Upper lobe of left lung (tissue), 6 donors: ENCODE data around the gene DIPK1A. TPM values are rescaled to one million over a fixed set of nuclear protein-coding genes. Genes with fewer than 3 reads are reported as not detected.
A peak's percentile ranks its signal among the peaks of the same experiment; 100 is the strongest.

Experiments used
- ATAC-seq, 2 donors: fragments of 200-7000 bp; cut with Tn5 transposase; one replicate each; pipeline ENCODE4 v1.9.1; 2022; ENCODE audit warnings: mild to moderate bottlenecking in 2 of 2, moderate library complexity in 2 of 2; ENCODE audit not compliant: low FRiP score in 2 of 2
- DNase-seq, 2 donors: peaks; one replicate each; pipeline ENCODE4 v3.0.0-alpha.2; 2019 to 2020
- H3K27ac ChIP-seq, 4 donors: fragments of 200-600 bp; sonication (generic); one replicate each; pipeline ENCODE4 v1.5.1; 2016 to 2019
- H3K27me3 ChIP-seq, 4 donors: fragments of 200-600 bp; sonication (generic); one replicate each; pipeline ENCODE4 v1.5.1; 2017 to 2019
- H3K36me3 ChIP-seq, 4 donors: fragments of 200-600 bp; sonication (generic); one replicate each; pipeline ENCODE4 v1.5.1; 2016 to 2019
- H3K4me1 ChIP-seq, 4 donors: fragments of 200-600 bp; sonication (generic); one replicate each; pipeline ENCODE4 v1.5.1; 2018 to 2019
- H3K4me3 ChIP-seq, 4 donors: fragments of 200-600 bp; sonication (generic); one replicate each; pipeline ENCODE4 v1.5.1; 2017 to 2019; ENCODE audit warnings: mild to moderate bottlenecking in 2 of 4, moderate library complexity in 1 of 4
- H3K9me3 ChIP-seq, 4 donors: fragments of 200-600 bp; sonication (generic); one replicate each; pipeline ENCODE4 v1.5.1; 2018 to 2019
- CTCF ChIP-seq, 6 experiments: fragments of 450-650 bp in 4 of 6; fragments of 200-600 bp in 2 of 6; sonication (generic) in 2 of 6; IDR thresholded peaks; one replicate each; pipeline ENCODE4 v1.5.1; 2016 to 2019; ENCODE audit warnings: antibody characterized with exemption in 6 of 6
- EP300 ChIP-seq, 4 donors: sonication (generic); formaldehyde crosslinking; IDR thresholded peaks; one replicate each; pipeline ENCODE4 v1.5.1; 2017; ENCODE audit warnings: antibody characterized with exemption in 4 of 4, control low read depth in 2 of 4
- POLR2A ChIP-seq, 4 donors: fragments of 450-650 bp; IDR thresholded peaks; one replicate each; pipeline ENCODE4 v1.5.1; 2016 to 2017; ENCODE audit warnings: antibody characterized with exemption in 4 of 4, mild to moderate bottlenecking in 2 of 4
- POLR2AphosphoS5 ChIP-seq, 2 donors: sonication (generic); formaldehyde crosslinking; IDR thresholded peaks; one replicate each; pipeline ENCODE4 v1.5.1; 2017; ENCODE audit warnings: antibody characterized with exemption in 2 of 2
- WGBS, 2 donors: methylation state at CpG; one replicate each; pipeline ENCODE4 v1.1.5; 2017 to 2018; 5-methylcytosine and 5-hydroxymethylcytosine counted together
- total RNA-seq, 6 donors: library from RNA; depleted of rRNA in 4 of 6; stranded (reverse); fragments of >200 nt in 4 of 6; gene quantifications; one replicate each; pipeline versions ENCODE4 v1.1.0 to v1.2.1, GENCODE V29; 2016 to 2021
- donor health status: DM: no; HTN: no; CAD: no; lungs with moderate emphysema.
- donor health status: DM: no; HTN: yes; CAD: no; lungs with severe emphysema.

DIPK1A gene
- 10 to 100 TPM in 1 of 6 donors, 1 to 10 TPM in 5; 2.8 to 15.2 (median 4.4) TPM for total RNA-seq

- WGBS, 2 donors = 0% methylated on average over 8 of the region's 103 CpGs; no CpG with 5 or more reads in 1 of the 2 donors
- Histone ChIP-seq H3K4me1 (peaks cover 0 to 14% (median 12%) of the 10 kb centered on the region in 4 donors), H3K36me3 (no peaks in the 10 kb centered on the region), H3K4me3 (peak within 1 kb of the TSS; percentile 72 to 96 (median 84)), H3K9me3 (no peaks in the 10 kb centered on the region), H3K27me3 (no peaks in the 10 kb centered on the region), H3K27ac (peak within 1 kb of the TSS; percentile 90 to 96 (median 93))
- TF ChIP-seq POLR2A (IDR thresholded peaks at IDR 0.05) (peak in 3 of 4 donors; percentile 56 to 80 (median 67)), CTCF (IDR thresholded peaks at IDR 0.05) (peak in 5 of 6 experiments; percentile 14 to 40 (median 33)), EP300 (IDR thresholded peaks at IDR 0.05) (no peak), POLR2AphosphoS5 (IDR thresholded peaks at IDR 0.05) (peak; percentile 14 to 80)
- ATAC-seq (peak; percentile 78 to 90), DNase-seq (peak; percentile 74 to 96)
Observed at GRCh38 chr1:92961131-92961895, at the start of gene DIPK1A. Gene DIPK1A, minus strand, starts transcription at chr1:92961462. Its CDS starts 33 bp downstream, at chr1:92961429.

GRCh38 chr1:93007941-93008577 is 46.8 kb upstream of the DIPK1A start:
- H3K4me3 ChIP-seq = no peak overlapping the region
- no peak for TF ChIP-seq POLR2A (IDR thresholded peaks at IDR 0.05)
- TF ChIP-seq CTCF (IDR thresholded peaks at IDR 0.05) = no peak
- TF ChIP-seq EP300 (IDR thresholded peaks at IDR 0.05) = no peak
- TF ChIP-seq POLR2AphosphoS5 (IDR thresholded peaks at IDR 0.05) = no peak
- H3K27me3 ChIP-seq = no peaks in the 10 kb centered on the region
- DNase-seq = no peak
- H3K36me3 ChIP-seq = no peaks in the 10 kb centered on the region
- no peak overlapping the region for H3K27ac ChIP-seq
- H3K4me1 ChIP-seq = no peaks in the 10 kb centered on the region
- no peak for ATAC-seq
- no peaks in the 10 kb centered on the region for H3K9me3 ChIP-seq
- 63 to 68% methylated on average over 6 of the region's 6 CpGs for WGBS, 2 donors

GRCh38 chr1:93005252-93005598 is 44.0 kb upstream of the DIPK1A start:
- Histone ChIP-seq H3K27me3 (no peaks in the 10 kb centered on the region), H3K36me3 (no peaks in the 10 kb centered on the region), H3K4me3 (no peak overlapping the region), H3K4me1 (peaks cover 0 to 9% (median 7%) of the 10 kb centered on the region in 4 donors), H3K9me3 (no peaks in the 10 kb centered on the region), H3K27ac (no peak overlapping the region)
- no peak for ATAC-seq
- WGBS, 2 donors = 77 to 82% methylated on average over 1 of the region's 1 CpG
- DNase-seq = no peak
- TF ChIP-seq EP300 (IDR thresholded peaks at IDR 0.05) = no peak
- TF ChIP-seq POLR2A (IDR thresholded peaks at IDR 0.05) = no peak
- TF ChIP-seq CTCF (IDR thresholded peaks at IDR 0.05) = no peak
- TF ChIP-seq POLR2AphosphoS5 (IDR thresholded peaks at IDR 0.05) = no peak

- 76 to 80% methylated on average over 5 of the region's 5 CpGs for WGBS, 2 donors
- Histone ChIP-seq H3K27ac (no peak overlapping the region), H3K36me3 (no peaks in the 10 kb centered on the region), H3K4me3 (no peak overlapping the region), H3K27me3 (no peaks in the 10 kb centered on the region), H3K4me1 (peaks cover 0 to 12% (median 11%) of the 10 kb centered on the region in 4 donors), H3K9me3 (no peaks in the 10 kb centered on the region)
- DNase-seq (no peak), ATAC-seq (no peak)
- TF ChIP-seq POLR2A (IDR thresholded peaks at IDR 0.05) (no peak), EP300 (IDR thresholded peaks at IDR 0.05) (no peak), POLR2AphosphoS5 (IDR thresholded peaks at IDR 0.05) (no peak), CTCF (IDR thresholded peaks at IDR 0.05) (no peak)
Observed at GRCh38 chr1:93004566-93005251, 43.4 kb upstream of the DIPK1A start.
